Liver (tissue), 9 donors: Measurements from ENCODE around the gene BEX2. TPM values are rescaled to one million over a fixed set of nuclear protein-coding genes. Genes with fewer than 3 reads are reported as not detected.
A peak's percentile ranks its signal among the peaks of the same experiment; 100 is the strongest.

Source experiments
- DNase-seq: peaks from one replicate; pipeline ENCODE4 v3.0.0-alpha.2; 2017; ENCODE audit warnings: low spot score
- H3K27ac ChIP-seq, 2 donors: one replicate each; pipeline ENCODE4 v1.7.0; 2013; ENCODE audit warnings: inconsistent platforms in 2 of 2, low read length in 2 of 2, control low read depth in 1 of 2, low read depth in 1 of 2, mild to moderate bottlenecking in 1 of 2
- H3K27me3 ChIP-seq, 4 donors: one replicate each; pipeline versions ENCODE4 v1.6.1 to v1.7.0; 2013; ENCODE audit warnings: low read length in 3 of 4, inconsistent platforms in 1 of 4, mild to moderate bottlenecking in 1 of 4, moderate library complexity in 1 of 4; ENCODE audit not compliant: control insufficient read depth in 4 of 4, insufficient read depth in 4 of 4
- H3K36me3 ChIP-seq, 4 donors: one replicate each; pipeline versions ENCODE4 v1.6.1 to v1.7.0; 2013; ENCODE audit warnings: low read length in 3 of 4, mild to moderate bottlenecking in 3 of 4, low read depth in 1 of 4, moderate library complexity in 1 of 4; ENCODE audit not compliant: control insufficient read depth in 4 of 4, insufficient read depth in 3 of 4
- H3K4me1 ChIP-seq, 4 donors: one replicate each; pipeline versions ENCODE4 v1.6.1 to v1.7.0; 2013; ENCODE audit warnings: low read length in 3 of 4, mild to moderate bottlenecking in 3 of 4, moderate library complexity in 1 of 4; ENCODE audit not compliant: control insufficient read depth in 4 of 4, insufficient read depth in 4 of 4
- H3K4me3 ChIP-seq, 3 donors: one replicate each; pipeline versions ENCODE4 v1.6.1 to v1.7.0; 2013; ENCODE audit warnings: low read length in 3 of 3, control low read depth in 1 of 3, low read depth in 1 of 3, mild to moderate bottlenecking in 1 of 3
- H3K9ac ChIP-seq, 2 donors: one replicate each; pipeline ENCODE4 v1.7.0; 2013; ENCODE audit warnings: low read length in 2 of 2, mild to moderate bottlenecking in 2 of 2, moderate library complexity in 2 of 2, control low read depth in 1 of 2, low read depth in 1 of 2
- H3K9me3 ChIP-seq, 4 donors: one replicate each; pipeline versions ENCODE4 v1.6.1 to v1.7.0; 2013; ENCODE audit warnings: low read length in 3 of 4; ENCODE audit not compliant: control insufficient read depth in 4 of 4
- EGR1 ChIP-seq, 2 donors: IDR thresholded peaks; 2 replicates each; pipeline ENCODE4 v1.6.1; 2016 to 2018; ENCODE audit warnings: antibody characterized with exemption in 2 of 2, low read depth in 2 of 2
- FOXA1 ChIP-seq: IDR thresholded peaks from 2 replicates; pipeline ENCODE4 v1.6.1; 2016; ENCODE audit warnings: antibody characterized with exemption
- FOXA2 ChIP-seq: IDR thresholded peaks from 2 replicates; pipeline ENCODE4 v1.6.1; 2016; ENCODE audit warnings: antibody characterized with exemption
- GABPA ChIP-seq, 2 donors: IDR thresholded peaks in 1 of 2; conservative IDR thresholded peaks in 1 of 2; 2 replicates each; pipeline ENCODE4 v1.6.1; 2016; ENCODE audit warnings: antibody characterized with exemption in 2 of 2, mild to moderate bottlenecking in 1 of 2, moderate library complexity in 1 of 2
- HNF4A ChIP-seq, 2 donors: conservative IDR thresholded peaks; 2 replicates each; pipeline ENCODE4 v1.6.1; 2016; ENCODE audit warnings: antibody characterized with exemption in 2 of 2, mild to moderate bottlenecking in 2 of 2
- HNF4G ChIP-seq: IDR thresholded peaks from 2 replicates; pipeline ENCODE4 v1.6.1; 2016; ENCODE audit warnings: antibody characterized with exemption
- JUND ChIP-seq, 2 donors: IDR thresholded peaks; 2 replicates each; pipeline ENCODE4 v1.6.1; 2016; ENCODE audit warnings: antibody characterized with exemption in 2 of 2
- NR2F2 ChIP-seq: IDR thresholded peaks from 2 replicates; pipeline ENCODE4 v1.6.1; 2016; ENCODE audit warnings: antibody characterized with exemption
- RAD21 ChIP-seq, 2 donors: IDR thresholded peaks; 2 replicates each; pipeline ENCODE4 v1.6.1; 2016; ENCODE audit warnings: antibody characterized with exemption in 2 of 2, mild to moderate bottlenecking in 2 of 2
- RXRA ChIP-seq, 2 donors: IDR thresholded peaks; 2 replicates each; pipeline ENCODE4 v1.6.1; 2017 to 2018; ENCODE audit warnings: antibody characterized with exemption in 2 of 2, mild to moderate bottlenecking in 1 of 2
- SP1 ChIP-seq: IDR thresholded peaks from 2 replicates; pipeline ENCODE4 v1.6.1; 2018; ENCODE audit warnings: antibody characterized with exemption, mild to moderate bottlenecking
- YY1 ChIP-seq: IDR thresholded peaks from 2 replicates; pipeline ENCODE4 v1.6.1; 2016; ENCODE audit warnings: antibody characterized with exemption, mild to moderate bottlenecking
- WGBS: extraction: QIAGEN DNeasy Blood & Tissue Kit; methylation state at CpG from one replicate; pipeline ENCODE4 v1.1.7; 2013; 5-methylcytosine and 5-hydroxymethylcytosine counted together
- polyA plus RNA-seq, 2 donors: library from polyadenylated mRNA; stranded (reverse) in 1 of 2; unstranded in 1 of 2; fragments of 200-250 nt in 1 of 2; fragments of >200 nt in 1 of 2; fragmentation: Nextera tagmentation in 1 of 2; extraction: Ambion mirVana in 1 of 2; gene quantifications; one replicate each; pipeline versions ENCODE4 v1.2.1 to v1.2.3, GENCODE V29; 2013 to 2015
- total RNA-seq, 2 donors: library from RNA; depleted of rRNA; stranded (reverse); fragments of >200 nt; gene quantifications; one replicate each; pipeline ENCODE4 v1.2.3, GENCODE V29; 2014
- TF ChIP-seq, protein P1 (sequence below): IDR thresholded peaks from 2 replicates; pipeline ENCODE4 v1.6.1; 2016; ENCODE audit warnings: antibody characterized with exemption, mild to moderate bottlenecking
- TF ChIP-seq, protein P2 (sequence below): IDR thresholded peaks from 2 replicates; pipeline ENCODE4 v1.6.1; 2016; ENCODE audit warnings: antibody characterized with exemption
- TF ChIP-seq, protein P3 (sequence below): fragments of 150-350 bp; IDR thresholded peaks from 2 replicates; pipeline ENCODE4 v1.5.1; 2017; ENCODE audit warnings: improper control_type of control experiment, low read depth, low read length; ENCODE audit not compliant: missing input control
- donor health status: healthy.
- donor health status: healthy.
- donor health status: healthy.
- donor health status: healthy.
- donor health status: healthy.

BEX2 gene
- total and polyA plus RNA-seq, 4 donors, result 0.75 to 21.9 (median 4.0) TPM

DNA sequence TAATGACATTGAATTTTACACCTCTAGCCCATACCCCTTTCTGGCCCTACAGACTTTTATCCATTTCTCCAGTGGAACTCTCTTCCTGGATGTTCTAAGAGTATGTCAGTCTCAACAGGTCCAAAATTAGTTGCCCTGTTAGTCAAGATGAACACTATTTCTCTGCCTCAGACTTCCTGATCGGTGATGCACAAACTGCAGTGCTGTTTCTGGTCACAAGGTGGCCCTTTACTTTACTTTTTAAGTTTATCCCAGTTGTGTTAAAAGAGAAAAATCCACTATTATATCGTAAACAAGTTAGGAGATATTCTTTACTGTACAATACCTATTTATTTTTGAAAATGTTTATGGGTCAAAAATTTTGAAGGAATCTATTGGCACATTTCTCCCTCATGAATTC is 32.3 kb upstream of the BEX2 start:
- 3% methylated on average over 2 of the region's 2 CpGs for WGBS
- peak; percentile 68 to 78 for TF ChIP-seq RAD21 (IDR thresholded peaks at IDR 0.05)
- TF ChIP-seq RXRA (IDR thresholded peaks at IDR 0.05), result no peak
- TF ChIP-seq HNF4G, result no peak
- TF ChIP-seq JUND (IDR thresholded peaks at IDR 0.05), result no peak
- TF ChIP-seq GABPA (IDR thresholded peaks at IDR 0.05 in 1 of 2, conservative IDR thresholded peaks at IDR 0.05 in 1 of 2), result no peak
- TF ChIP-seq YY1, result no peak
- TF ChIP-seq, protein P1, sequence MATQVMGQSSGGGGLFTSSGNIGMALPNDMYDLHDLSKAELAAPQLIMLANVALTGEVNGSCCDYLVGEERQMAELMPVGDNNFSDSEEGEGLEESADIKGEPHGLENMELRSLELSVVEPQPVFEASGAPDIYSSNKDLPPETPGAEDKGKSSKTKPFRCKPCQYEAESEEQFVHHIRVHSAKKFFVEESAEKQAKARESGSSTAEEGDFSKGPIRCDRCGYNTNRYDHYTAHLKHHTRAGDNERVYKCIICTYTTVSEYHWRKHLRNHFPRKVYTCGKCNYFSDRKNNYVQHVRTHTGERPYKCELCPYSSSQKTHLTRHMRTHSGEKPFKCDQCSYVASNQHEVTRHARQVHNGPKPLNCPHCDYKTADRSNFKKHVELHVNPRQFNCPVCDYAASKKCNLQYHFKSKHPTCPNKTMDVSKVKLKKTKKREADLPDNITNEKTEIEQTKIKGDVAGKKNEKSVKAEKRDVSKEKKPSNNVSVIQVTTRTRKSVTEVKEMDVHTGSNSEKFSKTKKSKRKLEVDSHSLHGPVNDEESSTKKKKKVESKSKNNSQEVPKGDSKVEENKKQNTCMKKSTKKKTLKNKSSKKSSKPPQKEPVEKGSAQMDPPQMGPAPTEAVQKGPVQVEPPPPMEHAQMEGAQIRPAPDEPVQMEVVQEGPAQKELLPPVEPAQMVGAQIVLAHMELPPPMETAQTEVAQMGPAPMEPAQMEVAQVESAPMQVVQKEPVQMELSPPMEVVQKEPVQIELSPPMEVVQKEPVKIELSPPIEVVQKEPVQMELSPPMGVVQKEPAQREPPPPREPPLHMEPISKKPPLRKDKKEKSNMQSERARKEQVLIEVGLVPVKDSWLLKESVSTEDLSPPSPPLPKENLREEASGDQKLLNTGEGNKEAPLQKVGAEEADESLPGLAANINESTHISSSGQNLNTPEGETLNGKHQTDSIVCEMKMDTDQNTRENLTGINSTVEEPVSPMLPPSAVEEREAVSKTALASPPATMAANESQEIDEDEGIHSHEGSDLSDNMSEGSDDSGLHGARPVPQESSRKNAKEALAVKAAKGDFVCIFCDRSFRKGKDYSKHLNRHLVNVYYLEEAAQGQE, result no peak
- no peak for TF ChIP-seq SP1
- TF ChIP-seq NR2F2, result no peak
- no peak for TF ChIP-seq HNF4A (conservative IDR thresholded peaks at IDR 0.05)
- TF ChIP-seq FOXA1, result no peak
- TF ChIP-seq, protein P2, sequence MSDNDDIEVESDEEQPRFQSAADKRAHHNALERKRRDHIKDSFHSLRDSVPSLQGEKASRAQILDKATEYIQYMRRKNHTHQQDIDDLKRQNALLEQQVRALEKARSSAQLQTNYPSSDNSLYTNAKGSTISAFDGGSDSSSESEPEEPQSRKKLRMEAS, result no peak
- TF ChIP-seq, protein P3, sequence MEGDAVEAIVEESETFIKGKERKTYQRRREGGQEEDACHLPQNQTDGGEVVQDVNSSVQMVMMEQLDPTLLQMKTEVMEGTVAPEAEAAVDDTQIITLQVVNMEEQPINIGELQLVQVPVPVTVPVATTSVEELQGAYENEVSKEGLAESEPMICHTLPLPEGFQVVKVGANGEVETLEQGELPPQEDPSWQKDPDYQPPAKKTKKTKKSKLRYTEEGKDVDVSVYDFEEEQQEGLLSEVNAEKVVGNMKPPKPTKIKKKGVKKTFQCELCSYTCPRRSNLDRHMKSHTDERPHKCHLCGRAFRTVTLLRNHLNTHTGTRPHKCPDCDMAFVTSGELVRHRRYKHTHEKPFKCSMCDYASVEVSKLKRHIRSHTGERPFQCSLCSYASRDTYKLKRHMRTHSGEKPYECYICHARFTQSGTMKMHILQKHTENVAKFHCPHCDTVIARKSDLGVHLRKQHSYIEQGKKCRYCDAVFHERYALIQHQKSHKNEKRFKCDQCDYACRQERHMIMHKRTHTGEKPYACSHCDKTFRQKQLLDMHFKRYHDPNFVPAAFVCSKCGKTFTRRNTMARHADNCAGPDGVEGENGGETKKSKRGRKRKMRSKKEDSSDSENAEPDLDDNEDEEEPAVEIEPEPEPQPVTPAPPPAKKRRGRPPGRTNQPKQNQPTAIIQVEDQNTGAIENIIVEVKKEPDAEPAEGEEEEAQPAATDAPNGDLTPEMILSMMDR, result peak; percentile 69
- no peaks in the 10 kb centered on the region for H3K4me1 ChIP-seq

DNA sequence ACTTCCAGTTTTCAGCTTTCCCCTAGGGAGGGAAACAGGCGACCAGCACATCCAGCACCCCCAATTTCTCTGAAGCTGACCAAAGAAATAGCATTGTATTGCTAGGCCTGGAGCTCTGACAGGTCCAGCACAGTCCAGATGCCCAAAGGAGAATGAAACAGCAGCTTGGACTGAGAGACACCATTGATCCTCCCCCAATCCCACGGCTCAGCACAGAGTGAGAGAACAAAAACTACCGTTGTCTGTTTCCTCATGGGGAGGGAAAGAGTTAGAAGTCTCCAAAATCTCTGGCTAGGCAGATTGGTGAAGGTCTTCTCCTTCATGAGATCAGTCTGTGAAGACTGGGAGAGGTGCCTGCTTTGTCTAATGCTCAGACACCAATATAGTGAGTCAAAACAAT is 27.9 kb upstream of the BEX2 start:
- no peaks in the 10 kb centered on the region for H3K9me3 ChIP-seq
- TF ChIP-seq, protein P1, result no peak
- TF ChIP-seq HNF4G (no peak), RXRA (IDR thresholded peaks at IDR 0.05) (no peak), FOXA2 (no peak), EGR1 (IDR thresholded peaks at IDR 0.05; ENCODE audit: low read depth in 2 of 2) (no peak), FOXA1 (no peak)
- peaks cover 0 to 2% (median 0%) of the 10 kb centered on the region in 4 donors for H3K27me3 ChIP-seq
- no peaks in the 10 kb centered on the region for H3K36me3 ChIP-seq
- H3K27ac ChIP-seq, result no peak overlapping the region
- H3K4me3 ChIP-seq, result no peak overlapping the region
- no peaks in the 10 kb centered on the region for H3K4me1 ChIP-seq
- no peak for DNase-seq
- 65% methylated on average over 3 of the region's 3 CpGs for WGBS
- H3K9ac ChIP-seq, result no peak overlapping the region

More for the DNA sequence above, 32.3 kb upstream of the BEX2 start:
- H3K27ac ChIP-seq, result no peak overlapping the region
- no peaks in the 10 kb centered on the region for H3K9me3 ChIP-seq
- no peak overlapping the region for H3K4me3 ChIP-seq
- no peak overlapping the region for H3K9ac ChIP-seq
- no peaks in the 10 kb centered on the region for H3K36me3 ChIP-seq
- DNase-seq, result no peak
- H3K27me3 ChIP-seq, result peaks cover 0 to 2% (median 1%) of the 10 kb centered on the region in 4 donors
